SJSA1 (cell line): Measurements from ENCODE around the gene MRPS22. TPM values are rescaled to one million over a fixed set of nuclear protein-coding genes. Genes with fewer than 3 reads are reported as not detected.
"Not testable (repeated sequence)": the region's sequence is repeated elsewhere in the genome, so short reads cannot be mapped to it uniquely, and the experiment has no call there.

Experiments used
- DNase-seq, 2 experiments: peaks; one replicate each; pipeline ENCODE4 v3.0.0-alpha.2; 2015 to 2020; ENCODE audit warnings: low spot score in 2 of 2, low read depth in 1 of 2
- H3K27ac ChIP-seq: fragments of 250-450 bp; sonication (Bioruptor Pico); 2 replicates; pipeline ENCODE4 v1.5.1; 2020; ENCODE audit warnings: mild to moderate bottlenecking, moderate library complexity
- H3K27me3 ChIP-seq: fragments of 250-450 bp; sonication (Bioruptor Pico); replicated peaks from 2 replicates; pipeline ENCODE4 v1.5.1; 2020; ENCODE audit warnings: mild to moderate bottlenecking, moderate library complexity
- H3K36me3 ChIP-seq: fragments of 250-450 bp; sonication (Bioruptor Pico); 2 replicates; pipeline ENCODE4 v1.5.1; 2020; ENCODE audit warnings: mild to moderate bottlenecking
- H3K4me1 ChIP-seq: fragments of 250-450 bp; sonication (Bioruptor Pico); replicated peaks from 2 replicates; pipeline ENCODE4 v1.6.1; 2021; ENCODE audit warnings: mild to moderate bottlenecking
- H3K4me3 ChIP-seq: fragments of 250-450 bp; sonication (Bioruptor Pico); 2 replicates; pipeline ENCODE4 v1.5.1; 2020; ENCODE audit warnings: mild to moderate bottlenecking
- H3K9me3 ChIP-seq: fragments of 250-450 bp; sonication (Bioruptor Pico); replicated peaks from 2 replicates; pipeline ENCODE4 v1.5.1; 2020; ENCODE audit warnings: mild to moderate bottlenecking
- total RNA-seq: library from RNA; depleted of rRNA; stranded (reverse); fragments of >200 nt; shearing (Covaris generic); gene quantifications from 2 replicates; pipeline ENCODE4 v1.2.3, GENCODE V29; 2014

Gene MRPS22
- total RNA-seq, 1 experiment from 2014 or later: 75.3 TPM

GRCh38 chr3:139332092-139332491 lies 11.7 kb upstream of the MRPS22 start:
- Histone ChIP-seq H3K4me1 (peaks cover 7% of the 10 kb centered on the region), H3K9me3 (no peaks in the 10 kb centered on the region), H3K27me3 (peaks cover 8% of the 10 kb centered on the region), H3K27ac (no peak overlapping the region), H3K36me3 (no peaks in the 10 kb centered on the region), H3K4me3 (no peak overlapping the region)
- DNase-seq: no peak

DNA sequence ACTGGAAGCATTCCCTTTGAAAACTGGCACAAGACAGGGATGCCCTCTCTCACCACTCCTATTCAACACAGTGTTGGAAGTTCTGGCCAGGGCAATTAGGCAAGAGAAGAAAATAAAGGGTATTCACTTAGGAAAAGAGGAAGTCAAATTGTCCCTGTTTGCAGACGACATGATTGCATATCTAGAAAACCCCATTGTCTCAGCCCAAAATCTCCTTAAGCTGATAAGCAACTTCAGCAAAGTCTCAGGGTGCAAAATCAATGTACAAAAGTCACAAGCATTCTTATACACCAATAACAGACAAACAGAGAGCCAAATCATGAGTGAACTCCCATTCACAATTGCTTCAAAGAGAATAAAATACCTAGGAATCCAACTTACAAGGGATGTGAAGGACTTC lies 9.1 kb upstream of the MRPS22 start:
- H3K36me3 ChIP-seq, DNase-seq, H3K4me1 ChIP-seq, H3K27me3 ChIP-seq, H3K9me3 ChIP-seq, H3K27ac ChIP-seq, H3K4me3 ChIP-seq: not testable (repeated sequence)

- H3K9me3 ChIP-seq: no peaks in the 10 kb centered on the region
- no peaks in the 10 kb centered on the region for H3K27me3 ChIP-seq
These were observed 5.4 kb upstream of the MRPS22 start for GRCh38 chr3:139338405-139338804.

DNA sequence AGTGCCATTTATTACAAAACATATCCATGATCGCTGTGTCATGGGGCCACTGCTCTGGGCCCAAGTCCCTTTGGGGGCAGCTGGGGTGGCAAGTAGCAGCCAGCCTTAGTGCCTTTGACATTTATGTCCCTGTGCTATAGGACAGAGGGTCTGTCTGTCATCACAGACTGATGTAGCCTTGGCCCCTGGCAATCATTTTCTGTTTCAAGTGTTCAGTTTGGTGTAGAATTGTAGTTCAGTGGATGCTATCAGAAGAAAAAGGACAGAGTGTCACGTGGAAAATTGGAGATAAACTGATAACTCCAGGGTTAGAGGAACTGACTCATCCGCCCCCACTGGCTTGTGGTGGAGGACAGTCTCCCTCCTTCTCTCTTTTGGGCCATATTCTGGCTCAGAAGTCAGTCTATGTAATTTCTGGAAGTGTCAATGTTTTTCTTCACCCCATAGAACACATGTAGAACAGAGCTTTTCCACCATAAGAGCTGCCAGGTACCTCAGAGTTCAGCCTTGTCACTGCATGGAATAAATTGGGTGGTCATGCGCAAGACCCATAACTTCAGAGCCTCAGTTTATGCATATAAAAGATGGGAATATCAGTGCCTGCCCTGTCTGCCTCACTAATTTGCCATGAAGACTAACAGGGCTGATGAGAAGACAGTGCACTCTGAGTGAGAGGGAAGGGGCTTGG lies 4.5 kb upstream of the MRPS22 start:
- no peaks in the 10 kb centered on the region for H3K27me3 ChIP-seq
- H3K4me1 ChIP-seq: no peaks in the 10 kb centered on the region
- H3K27ac ChIP-seq: no peak overlapping the region
- DNase-seq: no peak
- peaks cover 4% of the 10 kb centered on the region for H3K36me3 ChIP-seq
- H3K9me3 ChIP-seq: no peaks in the 10 kb centered on the region
- H3K4me3 ChIP-seq: no peak overlapping the region

More at GRCh38 chr3:139338405-139338804, 5.4 kb upstream of the MRPS22 start:
- H3K36me3 ChIP-seq: no peaks in the 10 kb centered on the region
- no peak overlapping the region for H3K4me3 ChIP-seq
- H3K4me1 ChIP-seq: no peaks in the 10 kb centered on the region
- H3K27ac ChIP-seq: no peak overlapping the region
- DNase-seq: no peak

DNA sequence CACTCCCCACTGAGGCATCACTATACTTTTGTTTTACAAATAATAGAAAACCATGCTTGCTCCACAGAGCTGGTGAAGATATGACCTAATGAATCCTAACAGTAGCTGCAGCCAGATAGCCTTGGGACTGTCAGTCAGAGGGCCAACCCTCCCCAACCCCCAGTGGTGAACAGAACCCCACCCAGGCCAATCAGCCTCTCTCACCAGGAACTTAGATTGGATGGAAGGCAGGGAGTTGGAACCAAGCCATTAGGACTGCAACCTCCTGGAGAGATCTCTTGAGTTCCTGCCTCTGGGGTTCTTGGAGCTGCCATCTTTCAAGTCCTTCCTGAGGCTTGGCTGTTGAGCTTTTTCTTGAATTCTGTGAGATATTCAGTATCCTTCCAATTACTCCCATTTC lies 3.0 kb upstream of the MRPS22 start:
- Histone ChIP-seq H3K36me3 (peaks cover 6% of the 10 kb centered on the region), H3K27me3 (no peaks in the 10 kb centered on the region), H3K4me3 (no peak overlapping the region), H3K4me1 (peaks cover 7% of the 10 kb centered on the region), H3K27ac (no peak overlapping the region), H3K9me3 (no peaks in the 10 kb centered on the region)
- no peak for DNase-seq

- H3K36me3 ChIP-seq: peaks cover 16% of the 10 kb centered on the region
- H3K27me3 ChIP-seq: no peaks in the 10 kb centered on the region
- no peak overlapping the region for H3K4me3 ChIP-seq
- no peak overlapping the region for H3K27ac ChIP-seq
- H3K9me3 ChIP-seq: no peaks in the 10 kb centered on the region
- no peak for DNase-seq
- H3K4me1 ChIP-seq: peaks cover 7% of the 10 kb centered on the region
These were observed 1.8 kb upstream of the MRPS22 start for GRCh38 chr3:139342054-139342453.

GRCh38 chr3:139346771-139347170 lies 3.0 kb downstream of the MRPS22 start:
- Histone ChIP-seq H3K27ac (no peak overlapping the region), H3K36me3 (peaks cover 64% of the 10 kb centered on the region), H3K9me3 (no peaks in the 10 kb centered on the region), H3K27me3 (no peaks in the 10 kb centered on the region), H3K4me3 (no peak overlapping the region), H3K4me1 (peaks cover 7% of the 10 kb centered on the region)
- no peak for DNase-seq

DNA sequence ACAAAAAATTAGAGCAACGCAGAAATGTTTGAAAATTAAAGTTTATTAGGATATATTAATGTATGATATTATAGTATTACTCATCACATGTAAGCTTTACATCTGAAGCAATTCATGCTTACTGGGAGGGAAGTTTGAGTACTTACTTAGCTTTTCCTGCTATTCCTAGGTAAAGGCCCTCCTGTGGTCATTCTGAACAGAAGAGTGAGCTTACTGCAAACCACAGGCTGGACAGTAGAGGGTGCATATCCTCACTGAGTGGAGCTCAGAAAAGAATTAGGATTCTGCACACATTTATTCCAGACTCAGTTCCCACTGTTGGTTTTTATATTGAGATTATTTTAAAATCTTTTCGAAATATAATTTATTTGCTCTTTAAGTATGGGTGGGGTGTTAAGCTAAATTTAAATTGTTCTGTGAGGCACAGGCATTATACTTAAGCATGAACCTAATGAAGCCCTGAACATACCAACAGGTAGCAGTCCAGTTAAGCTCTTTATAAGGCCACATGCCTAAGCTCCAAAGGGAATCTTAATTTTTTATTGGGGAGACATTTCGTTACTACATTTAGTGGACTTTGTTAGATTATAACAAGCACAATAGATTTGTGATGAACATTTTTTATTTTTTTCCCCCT lies 10.2 kb downstream of the MRPS22 start:
- DNase-seq: peak in 1 of 2 experiments; percentile 16
- Histone ChIP-seq H3K4me3 (no peak overlapping the region), H3K4me1 (no peaks in the 10 kb centered on the region), H3K27ac (no peak overlapping the region), H3K27me3 (no peaks in the 10 kb centered on the region), H3K9me3 (no peaks in the 10 kb centered on the region), H3K36me3 (peaks cover 100% of the 10 kb centered on the region)

- no peak for DNase-seq
- H3K4me3 ChIP-seq: no peak overlapping the region
- H3K9me3 ChIP-seq: no peaks in the 10 kb centered on the region
- no peaks in the 10 kb centered on the region for H3K27me3 ChIP-seq
- no peak overlapping the region for H3K27ac ChIP-seq
- peaks cover 100% of the 10 kb centered on the region for H3K36me3 ChIP-seq
- H3K4me1 ChIP-seq: no peaks in the 10 kb centered on the region
These were observed 10.8 kb downstream of the MRPS22 start for GRCh38 chr3:139354661-139355060.

DNA sequence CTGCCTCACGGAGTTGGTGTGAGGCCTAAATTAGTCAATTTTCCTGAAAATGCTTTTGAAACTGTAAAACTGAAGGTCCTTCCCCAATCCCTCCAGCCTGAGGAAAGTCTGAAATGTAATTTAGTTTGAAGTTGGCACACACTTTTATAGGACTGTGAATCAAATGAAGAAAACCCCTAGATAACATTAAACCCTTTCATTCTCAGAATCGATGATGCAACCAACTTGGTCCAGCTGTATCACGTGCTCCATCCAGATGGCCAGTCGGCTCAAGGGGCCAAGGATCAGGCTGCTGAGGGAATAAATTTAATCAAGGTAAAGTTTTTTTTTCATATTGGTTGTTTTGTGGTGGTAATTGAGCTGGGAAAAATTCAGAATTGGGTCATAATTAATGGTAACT lies 11.7 kb downstream of the MRPS22 start:
- Histone ChIP-seq H3K36me3 (peaks cover 100% of the 10 kb centered on the region), H3K27ac (no peak overlapping the region), H3K4me3 (no peak overlapping the region), H3K4me1 (no peaks in the 10 kb centered on the region), H3K9me3 (no peaks in the 10 kb centered on the region), H3K27me3 (no peaks in the 10 kb centered on the region)
- DNase-seq: no peak

GRCh38 chr3:139355891-139356290 lies 12.1 kb downstream of the MRPS22 start:
- Histone ChIP-seq H3K36me3 (peaks cover 100% of the 10 kb centered on the region), H3K27me3 (no peaks in the 10 kb centered on the region), H3K4me1 (no peaks in the 10 kb centered on the region), H3K27ac (no peak overlapping the region), H3K9me3 (no peaks in the 10 kb centered on the region), H3K4me3 (no peak overlapping the region)
- DNase-seq: no peak

GRCh38 chr3:139357899-139358298 lies 14.1 kb downstream of the MRPS22 start:
- no peak for DNase-seq
- Histone ChIP-seq H3K9me3 (no peaks in the 10 kb centered on the region), H3K4me1 (no peaks in the 10 kb centered on the region), H3K27ac (no peak overlapping the region), H3K36me3 (peaks cover 100% of the 10 kb centered on the region), H3K27me3 (no peaks in the 10 kb centered on the region), H3K4me3 (no peak overlapping the region)

DNA sequence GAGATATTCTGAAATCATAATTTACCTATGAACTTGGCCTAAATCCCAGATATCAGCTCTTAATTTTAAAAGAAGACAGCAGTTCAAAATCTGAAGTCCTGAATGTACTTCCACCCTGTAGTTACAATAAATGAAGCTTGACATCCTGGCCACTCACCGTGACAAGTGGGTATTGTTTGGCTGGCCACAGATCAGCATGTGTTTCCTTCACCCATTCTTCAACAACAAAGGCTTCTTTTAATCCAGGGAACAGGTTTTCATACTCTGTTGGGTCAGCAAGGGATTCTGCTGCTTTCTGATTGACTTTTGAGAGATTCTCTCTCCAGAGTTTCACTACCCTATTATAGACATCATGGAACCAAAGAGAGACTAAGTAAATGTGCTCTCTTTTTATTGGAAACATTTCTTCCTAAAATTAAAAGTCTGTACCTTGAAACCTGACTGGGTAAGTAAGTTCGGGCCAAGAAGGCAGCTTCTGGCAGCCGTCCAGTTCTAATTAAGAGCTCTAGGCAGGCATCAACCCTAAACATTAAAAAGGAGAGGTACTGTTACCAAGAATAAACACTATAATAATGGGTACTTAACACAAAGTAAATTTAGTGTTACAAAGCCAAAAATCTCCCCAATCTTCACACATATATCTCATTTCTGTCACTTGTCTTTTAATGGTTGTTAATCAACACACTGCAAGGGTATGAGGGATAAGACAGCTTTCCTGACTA lies 15.2 kb downstream of the MRPS22 start:
- Histone ChIP-seq H3K36me3 (peaks cover 100% of the 10 kb centered on the region), H3K4me1 (no peaks in the 10 kb centered on the region)

GRCh38 chr3:139361276-139361675 lies 17.5 kb downstream of the MRPS22 start:
- Histone ChIP-seq H3K9me3 (no peaks in the 10 kb centered on the region), H3K27me3 (no peaks in the 10 kb centered on the region), H3K36me3 (peaks cover 100% of the 10 kb centered on the region), H3K4me3 (no peak overlapping the region), H3K4me1 (no peaks in the 10 kb centered on the region), H3K27ac (no peak overlapping the region)
- DNase-seq: no peak

More for the DNA sequence above, 15.2 kb downstream of the MRPS22 start:
- H3K27ac ChIP-seq: no peak overlapping the region
- no peaks in the 10 kb centered on the region for H3K27me3 ChIP-seq
- no peak for DNase-seq
- no peak overlapping the region for H3K4me3 ChIP-seq
- H3K9me3 ChIP-seq: no peaks in the 10 kb centered on the region
